B cell (primary cell): Measurements from ENCODE around the gene PIM3. TPM values are rescaled to one million over a fixed set of nuclear protein-coding genes. Genes with fewer than 3 reads are reported as not detected.

Experiments
- ATAC-seq: fragments of 200-7000 bp; cut with Tn5 transposase; one replicate; pipeline ENCODE4 v1.10.0; 2021; ENCODE audit warnings: low read depth, mild to moderate bottlenecking, moderate number of reproducible peaks, moderate library complexity
- CTCF ChIA-PET: fragments of 350-600 bp; sonication (Branson Sonifier 250); formaldehyde crosslinking; loops from one replicate; lab custom pipeline; 2021; ENCODE audit warnings: antibody characterized with exemption, inconsistent platforms; lab: Charles Lee
- POLR2A ChIA-PET: fragments of 350-600 bp; sonication (Branson Sonifier 250); formaldehyde crosslinking; loops from one replicate; lab custom pipeline; 2021; ENCODE audit warnings: antibody characterized with exemption; lab: Charles Lee
- DNase-seq: peaks from one replicate; pipeline ENCODE4 v3.0.0; 2013
- H2AFZ ChIP-seq: 2 replicates; pipeline ENCODE4 v1.6.1; 2012; ENCODE audit warnings: mild to moderate bottlenecking, low read depth, low read length; ENCODE audit not compliant: insufficient read depth, poor library complexity, severe bottlenecking
- H3K27ac ChIP-seq, 2 donors: 1 replicate in 1 of 2; 2 replicates in 1 of 2; pipeline ENCODE4 v1.5.1; 2012 to 2013; ENCODE audit warnings: low read length in 2 of 2, mild to moderate bottlenecking in 2 of 2, moderate library complexity in 1 of 2
- H3K27me3 ChIP-seq, 4 experiments: fragments of 200-600 bp in 1 of 4; sonication (generic) in 1 of 4; replicated peaks in 1 of 4; 1 replicate in 2 of 4; 2 replicates in 2 of 4; pipeline versions ENCODE4 v1.6.1 to v1.7.0; 2013 to 2016; ENCODE audit warnings: low read length in 3 of 4, mild to moderate bottlenecking in 2 of 4, mixed read lengths in 1 of 4, moderate library complexity in 1 of 4; ENCODE audit not compliant: insufficient read depth in 4 of 4, control insufficient read depth in 3 of 4; ENCODE audit errors: control extremely low read depth in 1 of 4
- H3K36me3 ChIP-seq, 2 experiments: replicated peaks in 1 of 2; 1 replicate in 1 of 2; 2 replicates in 1 of 2; pipeline versions ENCODE4 v1.6.1 to v1.7.1; 2013; ENCODE audit warnings: low read length in 1 of 2; ENCODE audit not compliant: insufficient read depth in 2 of 2, control insufficient read depth in 1 of 2; ENCODE audit errors: control extremely low read depth in 1 of 2, extremely low read depth in 1 of 2
- H3K4me1 ChIP-seq, 2 donors: fragments of 200-600 bp in 1 of 2; sonication (generic) in 1 of 2; 1 replicate in 1 of 2; 2 replicates in 1 of 2; pipeline versions ENCODE4 v1.5.1 to v1.6.1; 2013 to 2017; ENCODE audit warnings: low read length in 2 of 2; ENCODE audit not compliant: control insufficient read depth in 2 of 2, insufficient read depth in 2 of 2
- H3K4me2 ChIP-seq: replicated peaks from 2 replicates; pipeline ENCODE3; 2012; ENCODE audit warnings: mild to moderate bottlenecking, low read depth, low read length; ENCODE audit not compliant: poor library complexity, severe bottlenecking
- H3K4me3 ChIP-seq, 5 experiments: fragments of 200-600 bp in 1 of 5; sonication (generic) in 1 of 5; 1 replicate in 3 of 5; 2 replicates in 2 of 5; pipeline versions ENCODE4 v1.5.1 to v1.7.0; 2011 to 2016; ENCODE audit warnings: low read length in 4 of 5, mild to moderate bottlenecking in 4 of 5, low read depth in 2 of 5, control low read depth in 1 of 5, moderate library complexity in 1 of 5; ENCODE audit not compliant: insufficient read depth in 1 of 5; ENCODE audit errors: control extremely low read depth in 1 of 5, extremely low read depth in 1 of 5
- H3K79me2 ChIP-seq: fragments of 200-600 bp; sonication (generic); one replicate; pipeline ENCODE4 v1.6.0; 2016; ENCODE audit warnings: low read length; ENCODE audit not compliant: control insufficient read depth, insufficient read depth
- H3K9ac ChIP-seq: fragments of 200-600 bp; sonication (generic); 2 replicates; pipeline ENCODE4 v1.6.1; 2017; ENCODE audit warnings: mild to moderate bottlenecking, low read length, moderate library complexity
- H3K9me3 ChIP-seq, 3 donors: one replicate each; pipeline versions ENCODE4 v1.6.1 to v1.7.1; 2013; ENCODE audit warnings: low read length in 2 of 3; ENCODE audit not compliant: control insufficient read depth in 2 of 3, insufficient read depth in 1 of 3; ENCODE audit errors: control extremely low read depth in 1 of 3
- H4K20me1 ChIP-seq: 2 replicates; pipeline ENCODE4 v1.6.0; 2012; ENCODE audit warnings: mild to moderate bottlenecking, low read length; ENCODE audit not compliant: insufficient read depth, control insufficient read depth, poor library complexity, severe bottlenecking
- H3K27ac Mint-ChIP-seq: one replicate; pipeline ENCODE4 v1.8.0; 2021; ENCODE audit warnings: mixed read lengths
- H3K27me3 Mint-ChIP-seq: one replicate; pipeline ENCODE4 v1.8.0; 2021; ENCODE audit warnings: mixed read lengths
- H3K4me1 Mint-ChIP-seq: one replicate; pipeline ENCODE4 v1.8.0; 2021; ENCODE audit warnings: mixed read lengths
- H3K4me3 Mint-ChIP-seq: one replicate; pipeline ENCODE4 v1.8.0; 2021; ENCODE audit warnings: mixed read lengths
- H3K9me3 Mint-ChIP-seq: one replicate; pipeline ENCODE4 v1.8.0; 2022; ENCODE audit warnings: mixed read lengths; ENCODE audit not compliant: insufficient read depth
- EZH2 ChIP-seq: IDR thresholded peaks from 2 replicates; pipeline ENCODE4 v1.6.1; 2012; ENCODE audit warnings: borderline replicate concordance, low read depth, mild to moderate bottlenecking, moderate library complexity, low read length; ENCODE audit not compliant: insufficient read depth, poor library complexity, severe bottlenecking
- WGBS: methylation state at CpG from one replicate; pipeline ENCODE4 v1.1.5; 2013; ENCODE audit warnings: missing lambda C conversion rate; ENCODE audit not compliant: insufficient coverage; 5-methylcytosine and 5-hydroxymethylcytosine counted together
- intact Hi-C: fragments of 100-400 bp; cut with micrococcal nuclease; formaldehyde crosslinking; loops from one replicate; pipeline ENCODE4 v1.10.0; 2022
- polyA plus RNA-seq: library from polyadenylated mRNA; depleted of rRNA; stranded (reverse); fragments of >200 nt; gene quantifications from 2 replicates; pipeline ENCODE4 v1.2.3, GENCODE V29; 2012
- total RNA-seq, 2 donors: library from RNA; stranded (reverse); fragments of 120-200 nt in 1 of 2; gene quantifications; 1 replicate in 1 of 2; 2 replicates in 1 of 2; pipeline versions ENCODE4 v1.2.3 to v1.2.4, GENCODE V29; 2013 to 2022
- TF ChIP-seq, protein P1 (sequence below): fragments of 200-600 bp; IDR thresholded peaks from one replicate; pipeline ENCODE4 v1.8.0; 2022; ENCODE audit warnings: antibody characterized with exemption, mild to moderate bottlenecking

Gene PIM3
- total and polyA plus RNA-seq, 2 donors (not counting 1 experiment from before 2014, with no cell fraction given) = 74.6 to 128 TPM

GRCh38 chr22:49955581-49956417 is 4.8 kb upstream of the PIM3 start:
- intact Hi-C loops = no loop called here
- Mint-ChIP-seq H3K4me3 (no peak overlapping the region), H3K27ac (no peak overlapping the region), H3K9me3 (no peaks in the 10 kb centered on the region), H3K27me3 (no peaks in the 10 kb centered on the region), H3K4me1 (peaks cover 14% of the 10 kb centered on the region)
- Histone ChIP-seq H3K36me3 (no peaks in the 10 kb centered on the region), H4K20me1 (no peaks in the 10 kb centered on the region), H3K9ac (no peak overlapping the region), H3K79me2 (peaks cover 4% of the 10 kb centered on the region), H3K4me1 (peaks cover 6 to 21% of the 10 kb centered on the region in 2 donors), H3K4me3 (no peak overlapping the region), H3K27me3 (no peaks in the 10 kb centered on the region), H3K4me2 (no peak overlapping the region), H3K27ac (no peak overlapping the region), H3K9me3 (no peaks in the 10 kb centered on the region), H2AFZ (no peak overlapping the region)
- 97% methylated on average over 22 of the region's 22 CpGs for WGBS
- ChIA-PET CTCF (interaction anchor here (1.2 kb wide), 1 partner anchor 25 kb away, joined by 5 read pairs; no protein-coding TSS in a partner anchor), POLR2A (interaction anchor here (0.6 to 1.8 kb wide), 6 partner anchors 12 to 23 kb away, joined by 3 to 11 read pairs (median 4); no protein-coding TSS in a partner anchor)
- no peak for TF ChIP-seq EZH2
- TF ChIP-seq, protein P1, sequence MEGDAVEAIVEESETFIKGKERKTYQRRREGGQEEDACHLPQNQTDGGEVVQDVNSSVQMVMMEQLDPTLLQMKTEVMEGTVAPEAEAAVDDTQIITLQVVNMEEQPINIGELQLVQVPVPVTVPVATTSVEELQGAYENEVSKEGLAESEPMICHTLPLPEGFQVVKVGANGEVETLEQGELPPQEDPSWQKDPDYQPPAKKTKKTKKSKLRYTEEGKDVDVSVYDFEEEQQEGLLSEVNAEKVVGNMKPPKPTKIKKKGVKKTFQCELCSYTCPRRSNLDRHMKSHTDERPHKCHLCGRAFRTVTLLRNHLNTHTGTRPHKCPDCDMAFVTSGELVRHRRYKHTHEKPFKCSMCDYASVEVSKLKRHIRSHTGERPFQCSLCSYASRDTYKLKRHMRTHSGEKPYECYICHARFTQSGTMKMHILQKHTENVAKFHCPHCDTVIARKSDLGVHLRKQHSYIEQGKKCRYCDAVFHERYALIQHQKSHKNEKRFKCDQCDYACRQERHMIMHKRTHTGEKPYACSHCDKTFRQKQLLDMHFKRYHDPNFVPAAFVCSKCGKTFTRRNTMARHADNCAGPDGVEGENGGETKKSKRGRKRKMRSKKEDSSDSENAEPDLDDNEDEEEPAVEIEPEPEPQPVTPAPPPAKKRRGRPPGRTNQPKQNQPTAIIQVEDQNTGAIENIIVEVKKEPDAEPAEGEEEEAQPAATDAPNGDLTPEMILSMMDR = no peak
- ATAC-seq = no peak
- DNase-seq = no peak

DNA sequence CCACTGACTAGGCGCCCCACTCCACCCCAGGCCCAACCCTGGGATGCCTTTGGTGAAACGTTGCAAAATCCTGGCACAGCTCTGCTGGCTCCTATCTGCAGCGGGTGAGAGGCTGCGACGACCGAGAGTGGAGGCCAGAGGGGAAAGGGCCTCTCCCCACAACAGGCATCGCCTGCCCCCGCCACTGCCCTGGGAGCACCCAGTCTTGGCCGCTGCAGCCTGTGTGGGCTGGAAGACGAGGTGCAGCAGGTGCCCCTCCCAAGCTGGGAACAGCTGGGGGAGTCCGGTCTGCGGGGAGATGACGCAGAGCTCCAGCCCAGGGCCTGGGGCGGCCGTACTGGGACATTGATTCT is 4.2 kb upstream of the PIM3 start:
- intact Hi-C loops = no loop called here
- H3K4me1 Mint-ChIP-seq = peaks cover 14% of the 10 kb centered on the region
- Histone ChIP-seq H3K27me3 (no peaks in the 10 kb centered on the region), H3K79me2 (peaks cover 9% of the 10 kb centered on the region), H2AFZ (no peak overlapping the region), H3K9me3 (no peaks in the 10 kb centered on the region), H3K4me2 (no peak overlapping the region), H3K4me3 (no peak overlapping the region), H3K9ac (no peak overlapping the region), H3K4me1 (peaks cover 6 to 15% of the 10 kb centered on the region in 2 donors), H3K36me3 (no peaks in the 10 kb centered on the region), H4K20me1 (peaks cover 4% of the 10 kb centered on the region), H3K27ac (no peak overlapping the region)
- no peaks in the 10 kb centered on the region for H3K9me3 Mint-ChIP-seq
- no peak for TF ChIP-seq EZH2
- TF ChIP-seq, protein P1 = no peak
- no peak overlapping the region for H3K4me3 Mint-ChIP-seq
- H3K27me3 Mint-ChIP-seq = no peaks in the 10 kb centered on the region
- no peak overlapping the region for H3K27ac Mint-ChIP-seq
- DNase-seq = no peak
- 91% methylated on average over 15 of the region's 15 CpGs for WGBS
- POLR2A ChIA-PET = interaction anchor here (0.6 to 1.8 kb wide), 5 partner anchors 12 to 23 kb away, joined by 3 to 11 read pairs (median 4); no protein-coding TSS in a partner anchor
- CTCF ChIA-PET = interaction anchor here (1.2 kb wide), 1 partner anchor 25 kb away, joined by 5 read pairs; no protein-coding TSS in a partner anchor
- ATAC-seq = no peak
